Activated T-cell treated with anti-CD3 and anti-CD28 coated beads, Interleukin-2, amount 50 U/mL, for 72 hours (primary cell): ENCODE data around the gene KY. TPM values are rescaled to one million over a fixed set of nuclear protein-coding genes. Genes with fewer than 3 reads are reported as not detected.

ENCODE experiments used
- ATAC-seq, 2 donors: fragments of 150-1000 bp; cut with Tn5 transposase; replicated peaks in 1 of 2; 2 replicates each; pipeline ENCODE4 v1.10.0; 2021; ENCODE audit warnings: moderate library complexity in 2 of 2, mild to moderate bottlenecking in 1 of 2
- DNase-seq, 2 donors: peaks; one replicate each; pipeline ENCODE4 v3.0.0; 2021 to 2022; ENCODE audit warnings: mixed read lengths in 1 of 2
- H3K27ac Mint-ChIP-seq: one replicate; pipeline ENCODE4 v1.8.0; 2022; ENCODE audit warnings: mild to moderate bottlenecking, moderate library complexity, mixed read lengths
- H3K27me3 Mint-ChIP-seq: one replicate; pipeline ENCODE4 v1.8.0; 2022; ENCODE audit warnings: low read depth, mixed read lengths
- H3K36me3 Mint-ChIP-seq, 2 donors: one replicate each; pipeline ENCODE4 v1.8.0; 2022; ENCODE audit warnings: mixed read lengths in 2 of 2, mild to moderate bottlenecking in 1 of 2; ENCODE audit not compliant: insufficient read depth in 2 of 2
- H3K4me1 Mint-ChIP-seq: one replicate; pipeline ENCODE4 v1.8.0; 2022; ENCODE audit warnings: low read depth, mixed read lengths
- H3K4me3 Mint-ChIP-seq, 2 donors: one replicate each; pipeline ENCODE4 v1.8.0; 2022; ENCODE audit warnings: mild to moderate bottlenecking in 2 of 2, mixed read lengths in 2 of 2, moderate library complexity in 2 of 2
- H3K9me3 Mint-ChIP-seq, 2 donors: one replicate each; pipeline ENCODE4 v1.8.0; 2022; ENCODE audit warnings: mixed read lengths in 2 of 2
- total RNA-seq, 2 donors: library from RNA; stranded (reverse); gene quantifications; one replicate each; pipeline ENCODE4 v1.2.3, GENCODE V29; 2022

Gene KY
- total RNA-seq, 2 donors from 2014 or later = not detected

GRCh38 chr3:134646086-134646485 is 4.7 kb downstream of the KY start:
- H3K27ac Mint-ChIP-seq = no peak overlapping the region
- H3K4me1 Mint-ChIP-seq = peaks cover 2% of the 10 kb centered on the region
- H3K9me3 Mint-ChIP-seq = no peaks in the 10 kb centered on the region
- H3K36me3 Mint-ChIP-seq = no peaks in the 10 kb centered on the region
- H3K27me3 Mint-ChIP-seq = peaks cover 2% of the 10 kb centered on the region
- ATAC-seq (no peak), DNase-seq (no peak)
- no peak overlapping the region for H3K4me3 Mint-ChIP-seq

- ATAC-seq = no peak
- peaks cover 6% of the 10 kb centered on the region for H3K27me3 Mint-ChIP-seq
- H3K27ac Mint-ChIP-seq = no peak overlapping the region
- H3K9me3 Mint-ChIP-seq = no peaks in the 10 kb centered on the region
- no peaks in the 10 kb centered on the region for H3K36me3 Mint-ChIP-seq
- no peak for DNase-seq
- H3K4me1 Mint-ChIP-seq = no peaks in the 10 kb centered on the region
- H3K4me3 Mint-ChIP-seq = no peak overlapping the region
Observed at GRCh38 chr3:134645515-134645914, 5.3 kb downstream of the KY start.

GRCh38 chr3:134644731-134645514 is 5.9 kb downstream of the KY start:
- no peaks in the 10 kb centered on the region for H3K4me1 Mint-ChIP-seq
- ATAC-seq = no peak
- no peak overlapping the region for H3K27ac Mint-ChIP-seq
- peaks cover 6% of the 10 kb centered on the region for H3K27me3 Mint-ChIP-seq
- no peaks in the 10 kb centered on the region for H3K9me3 Mint-ChIP-seq
- H3K36me3 Mint-ChIP-seq = no peaks in the 10 kb centered on the region
- no peak overlapping the region for H3K4me3 Mint-ChIP-seq
- no peak for DNase-seq

GRCh38 chr3:134643150-134643675 is 7.6 kb downstream of the KY start:
- ATAC-seq = no peak
- Mint-ChIP-seq H3K36me3 (no peaks in the 10 kb centered on the region), H3K4me1 (no peaks in the 10 kb centered on the region), H3K27ac (no peak overlapping the region), H3K4me3 (no peak overlapping the region), H3K9me3 (no peaks in the 10 kb centered on the region), H3K27me3 (peaks cover 6% of the 10 kb centered on the region)
- no peak for DNase-seq

- Mint-ChIP-seq H3K36me3 (no peaks in the 10 kb centered on the region), H3K4me3 (no peak overlapping the region), H3K9me3 (no peaks in the 10 kb centered on the region), H3K27ac (no peak overlapping the region), H3K27me3 (peaks cover 6% of the 10 kb centered on the region), H3K4me1 (no peaks in the 10 kb centered on the region)
- ATAC-seq (no peak), DNase-seq (no peak)
Observed at GRCh38 chr3:134642445-134643149, 8.2 kb downstream of the KY start.

- DNase-seq = no peak
- Mint-ChIP-seq H3K27ac (no peak overlapping the region), H3K36me3 (no peaks in the 10 kb centered on the region), H3K9me3 (no peaks in the 10 kb centered on the region), H3K27me3 (peaks cover 6% of the 10 kb centered on the region), H3K4me1 (no peaks in the 10 kb centered on the region), H3K4me3 (no peak overlapping the region)
- no peak for ATAC-seq
Observed at GRCh38 chr3:134641671-134642300, 9.0 kb downstream of the KY start.

GRCh38 chr3:134640872-134641470 is 9.9 kb downstream of the KY start:
- Mint-ChIP-seq H3K36me3 (no peaks in the 10 kb centered on the region), H3K4me3 (no peak overlapping the region), H3K9me3 (no peaks in the 10 kb centered on the region), H3K27me3 (peaks cover 6% of the 10 kb centered on the region), H3K4me1 (no peaks in the 10 kb centered on the region), H3K27ac (no peak overlapping the region)
- DNase-seq = no peak
- no peak for ATAC-seq

- H3K9me3 Mint-ChIP-seq = no peaks in the 10 kb centered on the region
- peaks cover 6% of the 10 kb centered on the region for H3K27me3 Mint-ChIP-seq
- H3K36me3 Mint-ChIP-seq = no peaks in the 10 kb centered on the region
- ATAC-seq (no peak), DNase-seq (no peak)
- no peaks in the 10 kb centered on the region for H3K4me1 Mint-ChIP-seq
- no peak overlapping the region for H3K27ac Mint-ChIP-seq
- no peak overlapping the region for H3K4me3 Mint-ChIP-seq
Observed at GRCh38 chr3:134640378-134640777, 10.4 kb downstream of the KY start.

- Mint-ChIP-seq H3K36me3 (no peaks in the 10 kb centered on the region), H3K27me3 (peaks cover 6% of the 10 kb centered on the region), H3K27ac (no peak overlapping the region), H3K9me3 (no peaks in the 10 kb centered on the region), H3K4me1 (no peaks in the 10 kb centered on the region), H3K4me3 (no peak overlapping the region)
- ATAC-seq (no peak), DNase-seq (no peak)
Observed at GRCh38 chr3:134638385-134639030, 12.3 kb downstream of the KY start.

GRCh38 chr3:134636406-134636805 is 14.4 kb downstream of the KY start:
- Mint-ChIP-seq H3K4me1 (no peaks in the 10 kb centered on the region), H3K27ac (no peak overlapping the region), H3K9me3 (peaks cover 0 to 1% of the 10 kb centered on the region in 2 donors), H3K4me3 (no peak overlapping the region), H3K27me3 (peaks cover 21% of the 10 kb centered on the region), H3K36me3 (no peaks in the 10 kb centered on the region)
- DNase-seq (no peak), ATAC-seq (no peak)

GRCh38 chr3:134630506-134630905 is 20.3 kb downstream of the KY start:
- peaks cover 14% of the 10 kb centered on the region for H3K27me3 Mint-ChIP-seq

GRCh38 chr3:134628884-134629283 is 21.9 kb downstream of the KY start:
- no peaks in the 10 kb centered on the region for H3K4me1 Mint-ChIP-seq
- H3K27ac Mint-ChIP-seq = no peak overlapping the region
- no peak for DNase-seq
- no peak overlapping the region for H3K4me3 Mint-ChIP-seq
- peaks cover 14% of the 10 kb centered on the region for H3K27me3 Mint-ChIP-seq
- peaks cover 0 to 2% of the 10 kb centered on the region in 2 donors for H3K36me3 Mint-ChIP-seq
- no peak for ATAC-seq
- peaks cover 3 to 6% of the 10 kb centered on the region in 2 donors for H3K9me3 Mint-ChIP-seq

More at GRCh38 chr3:134630506-134630905, 20.3 kb downstream of the KY start:
- Mint-ChIP-seq H3K9me3 (peaks cover 3 to 6% of the 10 kb centered on the region in 2 donors), H3K4me1 (no peaks in the 10 kb centered on the region), H3K27ac (no peak overlapping the region), H3K36me3 (peaks cover 0 to 2% of the 10 kb centered on the region in 2 donors), H3K4me3 (no peak overlapping the region)
- DNase-seq = no peak
- ATAC-seq = no peak
